ENCODE results near the gene SMYD1. TPM values are rescaled to one million over a fixed set of nuclear protein-coding genes. Genes with fewer than 3 reads are reported as not detected.
A peak's percentile ranks its signal among the peaks of the same experiment; 100 is the strongest.

Gene SMYD1
- total RNA-seq, 6 experiments from 2014 or later = not detected

GRCh38 chr2:88074150-88074549, 6.5 kb downstream of the SMYD1 start:
- no peaks in the 10 kb centered on the region for H3K36me3 Mint-ChIP-seq (ENCODE audit: low read depth)
- no peak overlapping the region for H3K4me3 Mint-ChIP-seq
- peaks cover 11% of the 10 kb centered on the region for H3K4me1 Mint-ChIP-seq (ENCODE audit: low read depth)
- no peak for DNase-seq
- TF ChIP-seq, protein P1, sequence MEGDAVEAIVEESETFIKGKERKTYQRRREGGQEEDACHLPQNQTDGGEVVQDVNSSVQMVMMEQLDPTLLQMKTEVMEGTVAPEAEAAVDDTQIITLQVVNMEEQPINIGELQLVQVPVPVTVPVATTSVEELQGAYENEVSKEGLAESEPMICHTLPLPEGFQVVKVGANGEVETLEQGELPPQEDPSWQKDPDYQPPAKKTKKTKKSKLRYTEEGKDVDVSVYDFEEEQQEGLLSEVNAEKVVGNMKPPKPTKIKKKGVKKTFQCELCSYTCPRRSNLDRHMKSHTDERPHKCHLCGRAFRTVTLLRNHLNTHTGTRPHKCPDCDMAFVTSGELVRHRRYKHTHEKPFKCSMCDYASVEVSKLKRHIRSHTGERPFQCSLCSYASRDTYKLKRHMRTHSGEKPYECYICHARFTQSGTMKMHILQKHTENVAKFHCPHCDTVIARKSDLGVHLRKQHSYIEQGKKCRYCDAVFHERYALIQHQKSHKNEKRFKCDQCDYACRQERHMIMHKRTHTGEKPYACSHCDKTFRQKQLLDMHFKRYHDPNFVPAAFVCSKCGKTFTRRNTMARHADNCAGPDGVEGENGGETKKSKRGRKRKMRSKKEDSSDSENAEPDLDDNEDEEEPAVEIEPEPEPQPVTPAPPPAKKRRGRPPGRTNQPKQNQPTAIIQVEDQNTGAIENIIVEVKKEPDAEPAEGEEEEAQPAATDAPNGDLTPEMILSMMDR (IDR thresholded peaks at IDR 0.05) = no peak
- no peaks in the 10 kb centered on the region for H3K9me3 Mint-ChIP-seq
- H3K27me3 Mint-ChIP-seq (ENCODE audit: insufficient read depth) = peaks cover 7% of the 10 kb centered on the region
- no peak overlapping the region for H3K27ac Mint-ChIP-seq

DNA sequence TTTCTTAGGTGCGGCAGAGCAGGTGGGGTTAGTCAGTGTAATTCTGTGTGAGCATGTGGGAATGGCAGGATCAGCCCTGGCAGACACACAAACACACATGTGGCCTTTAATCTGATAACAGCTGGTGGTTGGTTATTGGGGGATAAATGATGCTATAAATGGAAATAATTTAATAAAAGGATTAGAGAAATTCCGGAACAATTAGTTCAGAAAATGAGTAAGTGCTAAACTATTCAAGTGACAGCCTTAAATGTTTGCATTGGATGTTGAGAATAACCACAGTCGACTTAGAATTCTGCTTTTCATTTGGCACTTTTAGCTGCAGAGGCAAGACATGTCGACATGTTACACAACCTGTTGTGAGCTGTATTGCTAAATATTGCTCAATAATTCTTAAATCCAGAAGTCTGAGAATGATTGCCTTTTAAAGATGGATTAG, 7.2 kb downstream of the SMYD1 start:
- no peak overlapping the region for H3K4me3 Mint-ChIP-seq
- no peak overlapping the region for H3K27ac Mint-ChIP-seq
- TF ChIP-seq, protein P1 (IDR thresholded peaks at IDR 0.05) = no peak
- peaks cover 11% of the 10 kb centered on the region for H3K4me1 Mint-ChIP-seq (ENCODE audit: low read depth)
- no peaks in the 10 kb centered on the region for H3K9me3 Mint-ChIP-seq
- DNase-seq = peak; percentile 70
- peaks cover 7% of the 10 kb centered on the region for H3K27me3 Mint-ChIP-seq (ENCODE audit: insufficient read depth)
- H3K36me3 Mint-ChIP-seq (ENCODE audit: low read depth) = no peaks in the 10 kb centered on the region

DNA sequence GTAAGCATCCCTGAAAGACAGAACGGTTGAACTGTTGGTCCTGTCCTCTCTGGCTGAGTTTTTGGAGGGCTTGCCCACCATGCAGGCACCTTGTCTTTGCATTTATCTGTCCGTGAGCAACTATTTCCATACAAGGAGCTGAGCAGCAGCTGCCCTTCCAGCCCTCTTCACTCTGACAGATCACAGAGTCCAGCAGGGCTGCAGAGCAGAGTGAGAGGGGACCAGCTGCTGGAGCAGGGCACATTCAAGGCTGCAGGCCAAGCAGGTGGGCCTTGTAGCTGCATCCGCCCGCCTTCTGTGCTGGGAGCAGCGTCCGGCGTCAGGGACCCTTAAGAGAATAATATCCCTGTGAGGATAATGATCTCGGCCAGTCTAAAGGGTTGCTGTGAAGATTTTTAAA, 9.5 kb downstream of the SMYD1 start:
- no peak for DNase-seq
- TF ChIP-seq, protein P1 (IDR thresholded peaks at IDR 0.05) = no peak
- H3K4me1 Mint-ChIP-seq (ENCODE audit: low read depth) = peaks cover 11% of the 10 kb centered on the region
- H3K36me3 Mint-ChIP-seq (ENCODE audit: low read depth) = no peaks in the 10 kb centered on the region
- peaks cover 8% of the 10 kb centered on the region for H3K27me3 Mint-ChIP-seq (ENCODE audit: insufficient read depth)
- H3K4me3 Mint-ChIP-seq = no peak overlapping the region
- no peak overlapping the region for H3K27ac Mint-ChIP-seq
- no peaks in the 10 kb centered on the region for H3K9me3 Mint-ChIP-seq

- H3K9me3 Mint-ChIP-seq = no peaks in the 10 kb centered on the region
- DNase-seq = no peak
- no peaks in the 10 kb centered on the region for H3K36me3 Mint-ChIP-seq (ENCODE audit: low read depth)
- H3K27ac Mint-ChIP-seq = no peak overlapping the region
- peaks cover 17% of the 10 kb centered on the region for H3K27me3 Mint-ChIP-seq (ENCODE audit: insufficient read depth)
- TF ChIP-seq, protein P1 (IDR thresholded peaks at IDR 0.05) = no peak
- no peak overlapping the region for H3K4me3 Mint-ChIP-seq
- peaks cover 11% of the 10 kb centered on the region for H3K4me1 Mint-ChIP-seq (ENCODE audit: low read depth)
Measured at GRCh38 chr2:88078643-88079172, 11.1 kb downstream of the SMYD1 start.

DNA sequence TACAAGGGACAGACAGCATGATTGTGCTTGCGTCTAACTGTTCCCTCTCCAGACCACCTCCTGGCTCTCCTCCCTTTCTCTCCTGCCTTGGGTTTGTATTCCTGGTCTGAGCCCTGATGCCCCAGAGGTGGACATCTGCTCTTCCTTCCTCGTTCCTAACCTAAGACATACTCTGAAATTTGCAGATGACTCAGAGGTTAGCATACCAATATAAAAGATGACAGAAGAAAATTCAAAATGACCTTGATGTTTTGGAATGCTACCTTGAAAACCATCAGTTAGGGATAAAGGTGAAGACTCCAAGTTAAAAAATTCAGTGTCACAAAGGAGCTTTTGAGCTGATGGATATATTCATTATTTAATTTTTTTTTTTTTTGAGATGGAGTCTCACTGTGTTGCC, 12.9 kb downstream of the SMYD1 start:
- Mint-ChIP-seq H3K4me1 (ENCODE audit: low read depth) (no peaks in the 10 kb centered on the region), H3K9me3 (no peaks in the 10 kb centered on the region), H3K36me3 (ENCODE audit: low read depth) (no peaks in the 10 kb centered on the region), H3K27ac (no peak overlapping the region), H3K4me3 (no peak overlapping the region), H3K27me3 (ENCODE audit: insufficient read depth) (peaks cover 25% of the 10 kb centered on the region)
- TF ChIP-seq, protein P1 (IDR thresholded peaks at IDR 0.05) = no peak
- no peak for DNase-seq

Data from HFFc6 (cell line).